ENCODE measurements around the gene CILP2.

The CILP2 gene

GRCh38 chr19:19567391-19567790 is 29.3 kb downstream of the CILP2 start (continued):
- TF ChIP-seq ZNF704 (tag by site-specific recombination; IDR thresholded peaks at IDR 0.05), result no peak

DNA sequence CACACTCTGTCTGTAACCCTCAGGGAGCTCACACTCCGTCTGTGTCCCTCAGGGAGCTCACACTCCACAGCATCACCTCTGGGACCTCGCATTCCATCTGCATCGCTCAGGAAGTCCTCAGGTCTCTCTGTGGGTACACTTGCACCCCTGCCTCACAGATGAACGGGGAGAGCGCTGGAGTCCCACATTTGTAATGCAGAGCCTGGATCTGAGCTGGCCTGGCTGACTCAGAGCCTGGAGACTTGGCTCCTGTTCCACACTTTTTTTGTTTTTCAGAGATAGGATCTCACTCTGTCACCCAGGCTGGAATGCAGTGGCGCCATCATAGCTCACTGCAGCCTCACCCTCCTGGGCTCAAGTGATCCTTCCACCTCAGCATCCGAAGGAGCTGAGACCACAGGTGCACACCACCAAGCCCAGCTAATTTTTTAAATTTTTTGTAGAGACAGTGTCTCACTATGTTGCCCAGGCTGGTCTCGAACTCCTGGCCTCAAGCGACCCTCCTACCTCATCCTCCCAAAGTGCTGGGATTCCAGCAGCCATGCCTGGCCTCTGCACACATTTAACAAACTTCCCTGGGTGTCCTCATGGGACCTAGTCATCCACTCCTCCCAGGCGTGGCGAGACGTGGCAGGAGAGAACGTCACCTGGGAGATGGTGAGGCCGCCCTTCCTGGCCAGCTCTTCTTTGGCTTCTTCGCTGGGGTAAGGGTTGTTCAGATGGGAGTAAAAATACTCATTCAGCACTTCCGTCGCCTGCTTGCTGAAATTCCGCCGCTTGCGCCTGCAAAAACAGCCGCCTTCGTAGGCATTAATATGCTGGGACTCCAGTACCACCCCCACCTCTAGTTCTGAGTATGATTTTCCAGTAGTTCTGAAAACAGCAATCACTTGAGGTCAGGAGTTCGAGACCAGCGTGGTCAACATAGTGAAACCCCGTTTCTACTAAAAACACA is 31.0 kb downstream of the CILP2 start:
- ChIA-PET CTCF (interaction anchor here (1.2 to 2.3 kb wide), 2 partner anchors 9 to 16 kb away, joined by 3 to 10 read pairs; no protein-coding TSS in a partner anchor), POLR2A (no interaction called here)
- TF ChIP-seq ZNF626 (tag by site-specific recombination; IDR thresholded peaks at IDR 0.05) (no peak), ZNF473 (tag by site-specific recombination; IDR thresholded peaks at IDR 0.05) (no peak), ZNF114 (tag by site-specific recombination; IDR thresholded peaks at IDR 0.05) (no peak), ZNF843 (tag by site-specific recombination; IDR thresholded peaks at IDR 0.05) (no peak), ZBTB20 (tag by site-specific recombination; IDR thresholded peaks at IDR 0.05) (no peak), ZNF548 (tag by site-specific recombination; IDR thresholded peaks at IDR 0.05) (no peak), ZBTB8A (tag by site-specific recombination; IDR thresholded peaks at IDR 0.05) (no peak), ZNF704 (tag by site-specific recombination; IDR thresholded peaks at IDR 0.05) (no peak), ZNF248 (tag by site-specific recombination; IDR thresholded peaks at IDR 0.05) (no peak), ZNF776 (tag by site-specific recombination; IDR thresholded peaks at IDR 0.05; ENCODE audit: borderline replicate concordance) (no peak), ZNF670 (tag by site-specific recombination; IDR thresholded peaks at IDR 0.05; ENCODE audit: low read depth) (no peak), ZNF341 (tag by site-specific recombination; IDR thresholded peaks at IDR 0.05; ENCODE audit: low read depth) (no peak), ZNF623 (tag by site-specific recombination; IDR thresholded peaks at IDR 0.05) (no peak), ZNF2 (tag by site-specific recombination; IDR thresholded peaks at IDR 0.05) (no peak), ZFP37 (tag by site-specific recombination; IDR thresholded peaks at IDR 0.05) (no peak)
- TF ChIP-seq, protein P1, sequence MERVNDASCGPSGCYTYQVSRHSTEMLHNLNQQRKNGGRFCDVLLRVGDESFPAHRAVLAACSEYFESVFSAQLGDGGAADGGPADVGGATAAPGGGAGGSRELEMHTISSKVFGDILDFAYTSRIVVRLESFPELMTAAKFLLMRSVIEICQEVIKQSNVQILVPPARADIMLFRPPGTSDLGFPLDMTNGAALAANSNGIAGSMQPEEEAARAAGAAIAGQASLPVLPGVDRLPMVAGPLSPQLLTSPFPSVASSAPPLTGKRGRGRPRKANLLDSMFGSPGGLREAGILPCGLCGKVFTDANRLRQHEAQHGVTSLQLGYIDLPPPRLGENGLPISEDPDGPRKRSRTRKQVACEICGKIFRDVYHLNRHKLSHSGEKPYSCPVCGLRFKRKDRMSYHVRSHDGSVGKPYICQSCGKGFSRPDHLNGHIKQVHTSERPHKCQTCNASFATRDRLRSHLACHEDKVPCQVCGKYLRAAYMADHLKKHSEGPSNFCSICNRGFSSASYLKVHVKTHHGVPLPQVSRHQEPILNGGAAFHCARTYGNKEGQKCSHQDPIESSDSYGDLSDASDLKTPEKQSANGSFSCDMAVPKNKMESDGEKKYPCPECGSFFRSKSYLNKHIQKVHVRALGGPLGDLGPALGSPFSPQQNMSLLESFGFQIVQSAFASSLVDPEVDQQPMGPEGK (tag by site-specific recombination; IDR thresholded peaks at IDR 0.05), result no peak

GRCh38 chr19:19570571-19570970 is 32.5 kb downstream of the CILP2 start:
- ChIA-PET CTCF (interaction anchor here (1.0 kb wide), 1 partner anchor 16 kb away, joined by 3 read pairs; no protein-coding TSS in a partner anchor), POLR2A (no interaction called here)
- Histone ChIP-seq H3K36me3 (ENCODE audit: control insufficient read depth in 2 of 2, insufficient read depth in 1 of 2, low read length in 2 of 2) (peaks cover 0 to 23% of the 10 kb centered on the region in 2 experiments; a peak in 1 of 3 replicates), H3K4me1 (ENCODE audit: control insufficient read depth, insufficient read depth, low read length) (no peaks in the 10 kb centered on the region), H3K4me3 (ENCODE audit: low read depth, low read length) (no peak overlapping the region), H3K9me3 (ENCODE audit: control insufficient read depth, insufficient read depth, low read depth, low read length) (no peaks in the 10 kb centered on the region), H3K27ac (ENCODE audit: extremely low read depth, low read depth, low read length) (no peak overlapping the region)
- TF ChIP-seq REPIN1 (tag by site-specific recombination; IDR thresholded peaks at IDR 0.05; ENCODE audit: low read depth) (no peak), ZNF302 (tag by site-specific recombination; IDR thresholded peaks at IDR 0.05; ENCODE audit: low read depth) (no peak), ZNF529 (tag by site-specific recombination; IDR thresholded peaks at IDR 0.05; ENCODE audit: insufficient replicate concordance) (no peak), ZNF26 (tag by site-specific recombination; IDR thresholded peaks at IDR 0.05) (no peak), HOXC10 (CRISPR knock-in tag; IDR thresholded peaks at IDR 0.05) (no peak), PRDM1 (tag by site-specific recombination; IDR thresholded peaks at IDR 0.05) (no peak), ZNF544 (tag by site-specific recombination; IDR thresholded peaks at IDR 0.05) (no peak)
- TF ChIP-seq, protein P2, sequence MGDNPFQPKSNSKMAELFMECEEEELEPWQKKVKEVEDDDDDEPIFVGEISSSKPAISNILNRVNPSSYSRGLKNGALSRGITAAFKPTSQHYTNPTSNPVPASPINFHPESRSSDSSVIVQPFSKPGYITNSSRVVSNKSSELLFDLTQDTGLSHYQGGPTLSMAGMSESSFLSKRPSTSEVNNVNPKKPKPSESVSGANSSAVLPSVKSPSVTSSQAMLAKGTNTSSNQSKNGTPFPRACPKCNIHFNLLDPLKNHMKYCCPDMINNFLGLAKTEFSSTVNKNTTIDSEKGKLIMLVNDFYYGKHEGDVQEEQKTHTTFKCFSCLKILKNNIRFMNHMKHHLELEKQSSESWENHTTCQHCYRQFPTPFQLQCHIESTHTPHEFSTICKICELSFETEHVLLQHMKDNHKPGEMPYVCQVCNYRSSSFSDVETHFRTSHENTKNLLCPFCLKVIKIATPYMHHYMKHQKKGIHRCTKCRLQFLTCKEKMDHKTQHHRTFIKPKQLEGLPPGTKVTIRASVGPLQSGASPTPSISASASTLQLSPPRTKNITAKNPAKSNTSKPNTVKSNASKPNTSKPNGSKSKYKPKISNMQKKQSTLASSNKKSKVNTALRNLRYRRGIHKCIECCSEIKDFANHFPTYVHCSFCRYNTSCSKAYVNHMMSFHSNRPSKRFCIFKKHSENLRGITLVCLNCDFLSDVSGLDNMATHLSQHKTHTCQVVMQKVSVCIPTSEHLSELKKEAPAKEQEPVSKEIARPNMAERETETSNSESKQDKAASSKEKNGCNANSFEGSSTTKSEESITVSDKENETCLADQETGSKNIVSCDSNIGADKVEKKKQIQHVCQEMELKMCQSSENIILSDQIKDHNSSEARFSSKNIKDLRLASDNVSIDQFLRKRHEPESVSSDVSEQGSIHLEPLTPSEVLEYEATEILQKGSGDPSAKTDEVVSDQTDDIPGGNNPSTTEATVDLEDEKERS (tag by site-specific recombination; IDR thresholded peaks at IDR 0.05), result no peak

More for the DNA sequence above, 31.0 kb downstream of the CILP2 start:
- H3K36me3 ChIP-seq (ENCODE audit: control insufficient read depth in 2 of 2, insufficient read depth in 1 of 2, low read length in 2 of 2), result peaks cover 0 to 31% of the 10 kb centered on the region in 2 experiments; a peak in 2 of 3 replicates
- no peak overlapping the region for H3K4me3 ChIP-seq (ENCODE audit: low read depth, low read length)
- H3K4me1 ChIP-seq (ENCODE audit: control insufficient read depth, insufficient read depth, low read length), result no peaks in the 10 kb centered on the region
- H3K27ac ChIP-seq (ENCODE audit: extremely low read depth, low read depth, low read length), result no peak overlapping the region
- H3K9me3 ChIP-seq (ENCODE audit: control insufficient read depth, insufficient read depth, low read depth, low read length), result no peaks in the 10 kb centered on the region
